Pulmonary artery endothelial cell (primary cell): ENCODE results near the gene CR2. TPM values are rescaled to one million over a fixed set of nuclear protein-coding genes. Genes with fewer than 3 reads are reported as not detected.
"Not testable (repeated sequence)": the region's sequence is repeated elsewhere in the genome, so short reads cannot be mapped to it uniquely, and the experiment has no call there.

Source experiments
- DNase-seq: peaks from one replicate; pipeline ENCODE4 v3.0.0-alpha.2; 2011; ENCODE audit warnings: low read depth, low spot score
- total RNA-seq: library from RNA; depleted of rRNA; stranded (reverse); fragments of >200 nt; gene quantifications from 2 replicates; pipeline ENCODE4 v1.2.3, GENCODE V29; 2014

The CR2 gene
- total RNA-seq, 1 donor from 2014 or later: not detected

GRCh38 chr1:207503950-207504349 lies 49.8 kb downstream of the CR2 start:
- no peak for DNase-seq

DNA sequence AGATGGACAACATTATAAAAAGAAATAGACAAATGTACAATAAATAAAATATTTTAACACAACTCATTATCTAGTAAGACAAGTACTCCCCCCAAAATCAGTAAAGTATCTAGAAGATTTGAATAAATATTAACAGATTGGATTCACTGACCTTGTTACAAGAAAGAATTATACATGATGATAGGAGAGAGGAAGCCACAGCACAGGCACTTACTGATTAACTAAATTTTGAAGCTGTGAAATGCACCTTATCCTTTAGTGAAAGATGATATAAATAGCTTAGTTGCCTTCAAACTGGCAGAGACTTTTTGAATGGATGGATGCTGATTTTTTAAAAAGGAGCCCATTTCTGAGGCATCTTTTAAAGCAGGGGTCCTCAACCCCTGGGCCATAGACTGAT lies 50.3 kb downstream of the CR2 start:
- no peak for DNase-seq

- no peak for DNase-seq
Observed at GRCh38 chr1:207510444-207510843, 56.3 kb downstream of the CR2 start.

GRCh38 chr1:207514890-207515289 lies 60.8 kb downstream of the CR2 start:
- DNase-seq: no peak

DNA sequence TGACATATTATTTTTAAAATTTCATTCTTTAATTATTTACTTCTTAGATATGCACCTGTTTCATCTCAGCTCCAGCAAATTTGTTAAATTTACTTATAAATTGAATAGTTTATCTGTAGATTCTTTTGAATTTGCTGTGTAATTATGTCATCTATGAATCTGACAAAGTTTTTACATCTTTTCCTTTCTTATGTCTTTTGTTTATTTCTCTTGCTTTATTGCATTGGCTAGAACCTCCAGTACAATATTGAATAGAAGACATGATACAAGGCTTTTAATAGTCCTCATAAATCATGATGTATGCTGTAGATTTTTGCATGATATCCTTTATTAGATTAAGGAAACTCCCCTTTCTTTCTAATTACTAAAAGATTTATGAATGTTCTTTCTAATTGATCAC lies 62.6 kb downstream of the CR2 start:
- no peak for DNase-seq

DNA sequence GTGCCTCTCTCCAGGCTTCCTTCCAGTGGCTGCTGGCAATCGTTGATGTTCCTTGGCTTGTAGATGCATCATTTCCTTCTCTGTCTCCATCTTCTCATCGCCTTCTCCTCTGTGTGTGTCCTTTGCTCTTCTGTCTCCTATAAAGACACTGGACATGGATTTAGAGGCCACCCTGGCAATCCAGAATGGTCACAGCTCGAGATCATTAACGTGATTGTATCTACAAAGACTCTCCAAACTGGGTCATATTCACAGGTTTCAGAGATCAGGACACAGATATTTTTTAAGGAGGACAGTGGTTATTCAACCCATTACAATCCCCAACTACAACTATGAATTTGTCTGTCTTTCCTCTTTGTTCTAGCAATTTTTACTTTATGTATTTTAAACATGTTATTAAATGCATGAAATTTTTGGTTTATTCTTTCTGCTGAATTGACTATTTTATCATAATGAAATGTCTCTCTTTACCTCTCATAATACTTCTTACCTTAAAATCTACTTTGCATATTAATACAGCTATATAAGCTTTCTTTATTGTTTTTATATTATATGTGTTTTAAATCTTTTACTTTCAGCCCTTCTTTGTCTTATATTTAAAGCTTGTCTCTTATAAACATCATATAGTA lies 64.6 kb downstream of the CR2 start:
- no peak for DNase-seq

DNA sequence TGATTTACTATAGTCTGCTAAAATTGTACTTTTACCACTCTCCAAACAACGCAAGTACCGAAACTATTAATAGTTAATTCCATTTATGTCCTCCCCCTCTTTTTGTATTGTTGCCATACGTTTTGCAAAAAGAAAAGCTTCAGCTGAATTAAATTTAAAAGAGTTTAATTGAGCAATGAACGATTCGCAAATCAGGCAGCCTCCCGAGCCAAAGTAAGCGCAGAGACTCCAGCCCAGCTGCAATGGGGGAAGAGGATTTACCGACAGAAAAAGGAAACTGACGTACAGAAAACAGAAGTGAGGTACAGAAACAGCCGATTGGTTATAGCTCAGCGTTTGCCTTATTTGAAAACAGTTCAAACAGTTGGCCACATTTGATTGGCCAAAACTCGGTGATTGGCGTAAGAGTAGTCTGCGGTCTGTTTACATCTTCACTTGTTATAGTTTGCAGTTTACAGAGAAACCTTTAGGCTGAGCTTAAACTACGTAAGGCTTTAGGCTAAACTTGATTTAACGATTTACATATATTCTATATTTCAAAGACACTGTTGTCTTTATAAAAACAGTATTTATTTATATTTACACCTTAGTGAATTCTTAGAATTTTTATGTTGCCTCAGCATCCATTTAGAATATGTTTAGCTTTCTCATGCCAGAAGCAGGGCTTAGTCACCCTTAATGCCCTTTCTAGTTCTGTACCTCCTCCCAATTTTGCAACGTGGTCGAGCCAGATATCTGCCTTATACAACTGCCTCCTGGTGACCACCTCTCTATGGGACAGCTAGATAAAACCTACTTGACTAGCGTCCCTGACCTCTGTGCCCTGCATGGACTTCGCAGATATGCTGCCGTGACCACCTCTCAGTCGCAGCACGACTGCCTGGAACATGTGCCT lies 65.6 kb downstream of the CR2 start:
- DNase-seq: no peak

GRCh38 chr1:207520400-207521345 lies 66.5 kb downstream of the CR2 start:
- not testable (repeated sequence) for DNase-seq

DNA sequence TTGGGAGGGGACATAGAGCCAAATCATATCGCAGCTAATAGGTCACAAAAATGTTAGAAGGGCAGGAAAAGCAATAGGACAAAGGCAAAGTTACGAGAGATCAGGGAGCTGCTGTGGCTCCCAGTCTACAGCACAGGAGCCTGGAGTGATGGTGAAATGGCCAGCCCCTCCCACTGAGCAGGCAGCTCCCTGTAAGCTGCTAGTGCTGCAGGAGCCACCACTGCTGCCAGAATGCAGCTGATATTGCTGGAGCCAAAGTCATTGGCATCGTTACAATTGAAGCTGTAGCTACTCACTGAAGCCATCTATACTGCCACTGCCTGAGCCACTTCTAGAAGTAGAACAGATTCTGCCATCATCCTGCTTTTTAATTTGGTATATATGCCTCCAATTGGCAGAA lies 71.1 kb downstream of the CR2 start:
- DNase-seq: not testable (repeated sequence)

GRCh38 chr1:207528401-207528800 lies 74.3 kb downstream of the CR2 start:
- DNase-seq: not testable (repeated sequence)

GRCh38 chr1:207536263-207536662 lies 82.1 kb downstream of the CR2 start:
- not testable (repeated sequence) for DNase-seq

Other genes starting within 250 kb of the CR2 start
- gene CD55, start 132.7 kb upstream of the CR2 start, total RNA-seq: 43.5 and 73.1 TPM in 2 replicates
- not detected in 2 replicates for gene CR1, start 41.8 kb downstream of the CR2 start, total RNA-seq
- not detected in 2 replicates for gene CR1L, start 190.8 kb downstream of the CR2 start, total RNA-seq